Right kidney (tissue), 1 donor: ENCODE measurements around the gene STARD10.
"Not testable (repeated sequence)": the region's sequence is repeated elsewhere in the genome, so short reads cannot be mapped to it uniquely, and the experiment has no call there.

Experiments
- DNase-seq: peaks from one replicate; pipeline ENCODE4 v3.0.0-alpha.2; 2016

Gene STARD10

GRCh38 chr11:72827656-72828055 is 33.8 kb upstream of the STARD10 start:
- not testable (repeated sequence) for DNase-seq

DNA sequence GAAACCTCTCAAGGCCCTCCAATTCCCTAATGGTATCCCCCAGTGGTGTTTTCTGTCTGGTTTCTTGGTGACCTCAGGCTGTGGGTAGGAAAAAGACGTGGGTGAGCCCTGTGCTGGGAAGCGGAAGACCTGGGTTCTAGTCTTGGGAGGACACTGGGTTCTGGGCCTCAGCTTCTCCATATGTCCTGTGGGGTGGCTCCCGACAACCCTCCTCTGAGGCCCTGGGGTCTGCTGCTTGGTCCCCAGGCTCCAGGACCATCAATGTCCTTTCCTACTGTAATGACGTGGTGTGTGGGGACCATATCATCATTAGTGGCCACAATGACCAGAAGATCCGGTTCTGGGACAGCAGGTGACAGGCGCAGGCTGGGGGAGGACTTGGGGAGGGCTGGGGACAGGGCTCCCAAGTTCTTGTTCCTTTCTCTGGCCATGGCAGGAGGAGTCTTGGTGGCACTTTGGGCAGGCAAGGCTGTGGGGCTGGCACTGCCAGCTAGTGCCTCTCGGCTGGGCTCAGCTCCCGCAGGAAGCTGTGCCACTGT is 33.2 kb upstream of the STARD10 start:
- DNase-seq: no peak

DNA sequence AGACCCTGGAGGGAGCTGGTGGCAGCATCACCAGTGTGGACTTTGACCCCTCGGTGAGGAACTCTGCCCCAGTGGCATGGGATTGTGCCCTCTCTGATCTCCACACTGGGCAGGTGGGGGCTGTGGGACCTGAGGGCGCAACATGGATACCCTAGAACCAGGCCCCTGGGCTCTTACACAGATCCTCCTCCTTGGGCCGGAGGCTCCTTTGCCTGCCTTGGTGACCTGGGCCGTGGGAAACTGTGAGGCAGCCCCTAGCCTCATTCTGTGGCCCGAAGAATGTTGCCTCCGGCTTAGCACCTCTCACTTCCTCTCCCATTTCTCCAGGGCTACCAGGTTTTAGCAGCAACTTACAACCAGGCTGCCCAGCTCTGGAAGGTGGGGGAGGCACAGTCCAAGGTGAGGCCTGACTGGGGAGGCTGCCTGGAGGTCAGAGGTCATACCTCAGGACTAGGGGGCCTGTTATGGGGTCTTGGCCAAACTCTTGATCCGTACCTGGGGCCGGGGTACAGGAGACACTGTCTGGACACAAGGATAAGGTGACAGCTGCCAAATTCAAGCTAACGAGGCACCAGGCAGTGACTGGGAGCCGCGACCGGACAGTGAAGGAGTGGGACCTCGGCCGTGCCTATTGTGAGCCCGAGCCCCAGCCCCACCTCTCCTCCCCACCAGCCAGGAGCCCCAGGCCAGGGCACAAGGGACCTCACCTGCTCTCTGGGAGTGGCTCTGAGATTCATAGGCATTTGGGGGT is 32.5 kb upstream of the STARD10 start:
- no peak for DNase-seq

DNA sequence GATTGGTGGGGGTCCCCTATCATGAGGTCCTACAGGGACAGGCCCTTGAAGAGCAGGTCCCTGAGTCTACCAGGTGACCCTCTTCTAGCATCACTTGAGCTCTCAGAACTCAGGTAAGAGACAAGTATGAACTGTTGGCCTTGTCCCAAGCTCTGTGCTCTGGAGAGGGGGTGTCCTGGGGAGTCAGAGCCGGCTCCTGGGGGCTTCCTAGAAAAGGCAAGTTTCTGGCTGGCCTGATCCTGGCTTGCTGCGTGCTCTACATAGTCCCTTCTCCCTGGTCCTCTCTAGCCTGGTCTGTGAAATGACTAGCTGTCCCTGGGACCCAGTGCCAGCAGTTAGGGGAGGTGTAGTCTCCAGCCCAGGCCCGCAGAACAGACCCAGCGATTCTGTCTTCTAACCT is 31.8 kb upstream of the STARD10 start:
- no peak for DNase-seq

DNA sequence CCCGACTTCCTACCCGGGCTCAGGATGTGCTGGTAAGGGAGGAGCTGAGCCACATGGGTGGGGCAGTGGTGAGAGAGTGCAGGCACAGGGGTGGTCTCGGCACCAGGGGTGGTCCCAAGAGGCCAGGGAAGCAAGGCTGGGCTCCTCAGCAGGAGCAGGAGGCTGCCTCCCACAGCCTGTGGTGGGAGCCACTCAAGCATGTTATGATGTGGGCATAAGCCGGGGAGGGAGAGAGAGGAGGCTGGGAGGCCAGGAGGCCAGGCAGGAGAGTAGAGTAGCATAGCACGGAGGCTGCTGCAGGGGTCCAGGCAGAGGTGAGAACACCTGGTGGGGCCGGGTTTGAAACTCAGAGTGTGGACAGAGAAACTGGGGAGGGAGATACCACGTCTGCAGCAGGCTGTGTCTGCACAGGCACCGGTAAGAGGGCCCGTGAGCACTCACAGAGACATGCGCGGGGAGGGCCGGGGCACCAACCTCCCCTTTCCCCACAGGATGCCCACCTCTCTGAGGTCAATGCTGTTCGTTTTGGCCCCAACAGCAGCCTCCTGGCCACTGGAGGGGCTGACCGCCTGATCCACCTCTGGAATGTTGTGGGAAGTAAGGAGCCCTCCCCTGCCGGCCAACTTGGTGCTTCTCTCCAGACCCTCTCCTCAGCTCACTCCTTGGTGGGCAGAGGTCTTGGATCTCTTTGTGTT is 31.1 kb upstream of the STARD10 start:
- no peak for DNase-seq

- no peak for DNase-seq
These were observed 30.2 kb upstream of the STARD10 start for GRCh38 chr11:72824020-72824419.

DNA sequence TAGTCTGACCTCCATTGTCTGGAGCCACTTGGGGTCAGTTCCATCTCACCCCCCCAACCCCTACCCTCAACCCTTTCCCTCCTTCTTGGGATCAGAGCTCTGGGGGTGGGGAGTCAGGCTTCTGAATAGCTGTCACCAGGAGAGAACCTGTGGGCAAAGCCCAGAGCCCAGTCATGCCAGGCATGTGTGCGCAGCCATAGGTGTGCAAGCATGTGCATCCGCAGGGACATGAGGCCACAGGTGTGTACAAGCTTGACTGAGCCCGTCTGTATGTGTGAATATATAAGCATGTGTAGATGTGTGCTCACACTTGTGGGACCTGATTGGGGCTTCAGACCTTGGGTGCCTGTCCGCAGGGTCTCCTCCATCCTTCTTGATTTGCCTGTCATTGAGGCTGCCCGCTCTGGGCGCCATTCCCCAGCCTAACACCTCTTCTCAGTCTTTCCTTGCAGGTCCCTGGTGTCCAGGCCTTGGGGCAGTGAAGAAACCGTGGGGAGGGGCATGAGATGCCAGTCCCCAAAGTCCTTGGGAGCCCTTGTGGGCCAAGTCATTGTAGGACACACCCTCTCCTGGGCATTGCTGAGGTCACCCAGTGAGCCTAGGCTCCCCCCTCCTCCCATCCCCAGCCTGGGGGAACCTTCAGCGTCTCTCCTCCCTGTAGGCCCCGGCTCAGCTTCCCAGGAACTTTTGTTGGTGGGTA is 29.4 kb upstream of the STARD10 start:
- no peak for DNase-seq

- peak; percentile 98 for DNase-seq
These were observed 28.3 kb upstream of the STARD10 start for GRCh38 chr11:72821920-72822799.

- DNase-seq: peak; percentile 57
These were observed 27.5 kb upstream of the STARD10 start for GRCh38 chr11:72821221-72821919.

DNA sequence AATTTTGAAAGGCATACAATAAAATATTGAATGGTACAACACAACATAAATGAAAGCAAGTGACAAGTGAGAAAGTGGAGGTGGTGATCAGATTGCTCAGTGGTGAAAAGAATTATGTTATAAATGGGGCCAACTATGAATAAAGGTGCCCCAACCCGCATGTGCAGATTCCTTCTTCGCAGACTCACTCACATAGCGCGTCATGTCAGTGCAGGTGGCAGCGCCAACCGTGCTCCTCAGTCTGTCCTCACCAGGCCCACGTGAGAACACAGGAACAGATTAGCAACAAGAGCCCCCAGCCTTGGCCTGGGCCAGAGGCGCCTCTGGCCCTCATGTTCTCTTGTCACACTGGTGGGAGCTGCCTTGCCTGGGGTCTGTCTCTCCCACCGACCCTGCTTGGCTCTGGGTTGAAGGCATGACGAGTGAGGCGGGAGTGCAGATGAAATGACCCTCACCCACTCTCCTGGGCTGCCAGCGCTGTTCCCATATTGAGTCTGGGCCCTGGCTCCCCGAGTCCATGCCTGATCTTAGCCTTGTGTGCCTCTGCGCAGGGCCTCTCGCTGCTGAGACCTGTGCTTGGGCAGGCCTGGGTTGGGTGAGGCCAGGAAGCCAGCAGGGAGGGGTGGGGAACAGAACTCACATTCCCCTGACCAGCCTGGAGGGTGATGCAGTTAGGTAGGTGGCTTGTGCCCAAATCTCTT is 26.7 kb upstream of the STARD10 start:
- DNase-seq: no peak

- no peak for DNase-seq
These were observed 25.1 kb upstream of the STARD10 start for GRCh38 chr11:72818971-72819370.

DNA sequence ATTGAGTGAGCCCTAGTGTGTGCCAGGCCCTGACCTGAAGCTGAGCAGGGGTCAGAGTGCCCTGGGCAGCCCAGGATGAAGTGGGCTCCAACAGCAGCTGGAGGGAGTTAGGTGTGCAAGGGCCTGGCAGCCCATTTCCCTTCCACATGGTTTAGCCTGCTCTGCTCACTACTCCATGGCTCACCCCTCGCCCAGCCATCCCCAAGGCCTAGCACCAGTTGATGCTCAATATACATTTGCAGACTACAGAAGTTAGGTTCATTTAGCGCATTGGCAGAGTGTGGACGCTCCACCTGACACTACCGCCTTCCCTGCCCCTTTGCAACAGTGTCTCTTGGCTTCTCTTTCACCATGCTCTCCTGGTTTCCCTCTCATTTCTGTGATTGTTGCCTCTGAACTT is 24.1 kb upstream of the STARD10 start:
- no peak for DNase-seq

GRCh38 chr11:72816404-72816990 is 22.6 kb upstream of the STARD10 start:
- no peak for DNase-seq

GRCh38 chr11:72815110-72815618 is 21.3 kb upstream of the STARD10 start:
- no peak for DNase-seq

DNA sequence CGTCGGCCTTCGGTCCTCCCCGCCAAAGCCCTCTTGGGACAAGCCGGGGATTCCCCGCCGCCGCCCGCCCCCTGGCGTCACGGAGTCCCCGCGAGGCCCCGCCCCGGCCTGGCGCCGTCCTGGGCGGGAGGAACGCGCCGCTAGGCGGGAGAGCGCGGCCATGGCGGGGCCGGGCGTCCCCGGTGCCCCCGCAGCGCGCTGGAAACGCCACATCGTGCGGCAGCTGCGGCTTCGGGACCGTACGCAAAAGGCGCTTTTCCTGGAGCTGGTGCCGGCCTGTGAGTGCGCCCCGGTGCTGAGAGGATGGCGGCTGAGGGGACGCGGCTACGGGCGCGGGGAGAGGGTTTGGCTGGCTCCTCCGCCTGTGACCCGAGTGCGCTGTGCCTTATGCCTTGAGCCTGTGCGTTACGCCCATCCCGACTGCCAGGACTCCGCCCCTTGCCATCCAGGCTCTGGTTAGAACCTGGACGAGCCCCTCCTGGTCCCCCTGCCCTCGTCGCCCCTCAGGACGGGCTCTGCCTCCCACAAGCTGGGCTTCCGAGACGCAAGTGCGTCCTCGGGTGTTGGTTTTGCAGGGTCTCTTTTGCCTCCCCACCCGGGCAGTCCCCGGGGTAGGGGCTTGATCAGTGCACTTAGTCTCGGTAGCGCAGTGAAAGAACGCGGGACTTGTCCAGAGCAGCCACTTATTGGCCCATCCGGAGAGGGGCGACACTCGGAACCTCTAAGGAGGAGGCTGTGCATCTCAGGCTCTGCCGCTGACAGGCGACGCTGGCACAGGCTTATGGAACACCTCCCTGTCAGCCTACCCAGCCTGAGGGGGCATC is 20.7 kb upstream of the STARD10 start, which contains the start of gene ATG16L2:
ATG16L2 (plus strand) TSS at position 126 of the 824 bp plus-strand sequence; CDS start at position 161, 35 bp downstream.
- peak; percentile 99 for DNase-seq

- DNase-seq: peak; percentile 99
These were observed 20.0 kb upstream of the STARD10 start for GRCh38 chr11:72813740-72814285.

GRCh38 chr11:72812967-72813739 is 19.3 kb upstream of the STARD10 start:
- DNase-seq: no peak

DNA sequence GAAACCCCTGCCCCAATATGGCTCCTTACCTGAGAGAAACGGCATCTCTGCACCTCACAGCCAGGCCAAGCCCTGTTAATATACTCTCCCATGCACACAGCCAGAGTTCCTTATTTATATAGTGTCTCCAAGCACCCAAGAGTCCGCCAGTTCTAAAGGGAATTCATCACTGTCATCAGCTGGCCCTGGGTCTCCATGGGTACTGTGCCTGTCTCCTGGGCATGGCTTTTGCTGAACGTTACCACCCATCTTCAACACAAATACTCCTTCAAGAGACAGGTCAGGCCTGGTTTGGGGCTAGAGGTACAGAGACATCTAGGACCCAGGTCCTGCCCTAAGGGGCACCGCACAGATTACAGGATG is 18.7 kb upstream of the STARD10 start:
- DNase-seq: no peak
